Endothelial cell of umbilical vein (primary cell): ENCODE measurements around the gene RNF130.

Source experiments
- EZH2 ChIP-seq: IDR thresholded peaks from 2 replicates; pipeline ENCODE4 v1.6.1; 2012; ENCODE audit warnings: borderline replicate concordance, low read depth, mild to moderate bottlenecking, moderate library complexity, low read length, inconsistent platforms; ENCODE audit not compliant: severe bottlenecking
- MYC ChIP-seq: IDR thresholded peaks from one replicate; pipeline ENCODE4 v1.6.1; 2011; ENCODE audit warnings: mild to moderate bottlenecking, low read depth, low read length
- POLR2A ChIP-seq: IDR thresholded peaks from 2 replicates; pipeline ENCODE4 v1.6.1; 2012; ENCODE audit warnings: low read depth, mild to moderate bottlenecking, control low read depth, low read length
- POLR2AphosphoS5 ChIP-seq: IDR thresholded peaks from 2 replicates; pipeline ENCODE4 v1.6.1; 2012; ENCODE audit warnings: low read depth, mild to moderate bottlenecking, control low read depth, low read length, moderate library complexity; ENCODE audit not compliant: insufficient read depth
- TF ChIP-seq, protein P1 (sequence below), 2 donors: IDR thresholded peaks; 1 replicate in 1 of 2; 2 replicates in 1 of 2; pipeline ENCODE4 v1.5.1; 2011; ENCODE audit warnings: low read length in 2 of 2, mild to moderate bottlenecking in 2 of 2, moderate library complexity in 2 of 2, control low read depth in 1 of 2, inconsistent platforms in 1 of 2, low read depth in 1 of 2; ENCODE audit not compliant: insufficient read depth in 1 of 2; ENCODE audit errors: extremely low read depth in 1 of 2

DNA sequence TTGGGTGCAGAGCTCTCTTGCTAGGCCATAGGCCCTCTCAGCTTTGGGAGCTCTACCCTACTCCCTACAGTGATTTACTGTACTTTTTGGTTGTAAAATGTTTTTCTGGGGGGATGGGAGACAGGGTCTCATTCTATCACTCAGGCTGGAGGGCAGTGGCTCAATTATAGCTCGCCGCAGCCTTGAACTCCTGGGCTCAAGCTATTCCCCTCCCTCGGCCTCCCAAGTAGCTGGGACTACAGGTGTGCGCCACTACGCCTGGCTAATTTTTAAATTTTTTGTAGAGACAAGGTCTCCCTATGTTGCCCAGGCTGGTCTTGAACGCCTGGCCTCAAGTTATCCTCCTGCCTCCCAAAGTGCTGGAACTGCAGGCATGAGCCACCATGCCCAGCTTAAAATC is 21.7 kb upstream of the RNF130 start:
- TF ChIP-seq EZH2 (no peak), MYC (no peak), POLR2A (no peak), POLR2AphosphoS5 (no peak)
- TF ChIP-seq, protein P1, sequence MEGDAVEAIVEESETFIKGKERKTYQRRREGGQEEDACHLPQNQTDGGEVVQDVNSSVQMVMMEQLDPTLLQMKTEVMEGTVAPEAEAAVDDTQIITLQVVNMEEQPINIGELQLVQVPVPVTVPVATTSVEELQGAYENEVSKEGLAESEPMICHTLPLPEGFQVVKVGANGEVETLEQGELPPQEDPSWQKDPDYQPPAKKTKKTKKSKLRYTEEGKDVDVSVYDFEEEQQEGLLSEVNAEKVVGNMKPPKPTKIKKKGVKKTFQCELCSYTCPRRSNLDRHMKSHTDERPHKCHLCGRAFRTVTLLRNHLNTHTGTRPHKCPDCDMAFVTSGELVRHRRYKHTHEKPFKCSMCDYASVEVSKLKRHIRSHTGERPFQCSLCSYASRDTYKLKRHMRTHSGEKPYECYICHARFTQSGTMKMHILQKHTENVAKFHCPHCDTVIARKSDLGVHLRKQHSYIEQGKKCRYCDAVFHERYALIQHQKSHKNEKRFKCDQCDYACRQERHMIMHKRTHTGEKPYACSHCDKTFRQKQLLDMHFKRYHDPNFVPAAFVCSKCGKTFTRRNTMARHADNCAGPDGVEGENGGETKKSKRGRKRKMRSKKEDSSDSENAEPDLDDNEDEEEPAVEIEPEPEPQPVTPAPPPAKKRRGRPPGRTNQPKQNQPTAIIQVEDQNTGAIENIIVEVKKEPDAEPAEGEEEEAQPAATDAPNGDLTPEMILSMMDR (IDR thresholded peaks at IDR 0.05; ENCODE audit: extremely low read depth in 1 of 2, insufficient read depth in 1 of 2, low read depth in 1 of 2, low read length in 2 of 2) = no peak
